Measurements from ENCODE around the gene ZNF516.

Gene ZNF516

GRCh38 chr18:76482267-76482666, 12.8 kb downstream of the ZNF516 start:
- ATAC-seq: no peak
- no peak for TF ChIP-seq TCF4 (CRISPR knock-in tag; IDR thresholded peaks at IDR 0.05; ENCODE audit: borderline replicate concordance)
- no peak for TF ChIP-seq SNAI2 (CRISPR knock-in tag; IDR thresholded peaks at IDR 0.05)
- TF ChIP-seq ZFP30 (CRISPR knock-in tag; IDR thresholded peaks at IDR 0.05): no peak
- TF ChIP-seq TOX (CRISPR knock-in tag; IDR thresholded peaks at IDR 0.05; ENCODE audit: borderline replicate concordance): no peak
- TF ChIP-seq RARB (CRISPR knock-in tag; IDR thresholded peaks at IDR 0.05): no peak
- no peak for TF ChIP-seq CREB5 (CRISPR knock-in tag; IDR thresholded peaks at IDR 0.05; ENCODE audit: low read depth)
- no peak for TF ChIP-seq ZNF70 (CRISPR knock-in tag; IDR thresholded peaks at IDR 0.05)
- TF ChIP-seq ARNTL (CRISPR knock-in tag; IDR thresholded peaks at IDR 0.05; ENCODE audit: borderline replicate concordance, low read depth): no peak
- no peak for TF ChIP-seq POU6F1 (CRISPR knock-in tag; IDR thresholded peaks at IDR 0.05; ENCODE audit: borderline replicate concordance, low read depth)
- no peak for TF ChIP-seq PPARA (CRISPR knock-in tag; IDR thresholded peaks at IDR 0.05; ENCODE audit: borderline replicate concordance)
- TF ChIP-seq ESRRG (CRISPR knock-in tag; IDR thresholded peaks at IDR 0.05): no peak
- TF ChIP-seq ZNF565 (CRISPR knock-in tag; conservative IDR thresholded peaks at IDR 0.05; ENCODE audit: low read depth): no peak
- TF ChIP-seq PATZ1 (CRISPR knock-in tag; IDR thresholded peaks at IDR 0.05; ENCODE audit: borderline replicate concordance): no peak
- TF ChIP-seq ISL1 (CRISPR knock-in tag; IDR thresholded peaks at IDR 0.05): no peak
- TF ChIP-seq CSRNP3 (CRISPR knock-in tag; IDR thresholded peaks at IDR 0.05): no peak
- no peak for TF ChIP-seq GLIS3 (CRISPR knock-in tag; IDR thresholded peaks at IDR 0.05)
- TF ChIP-seq TSHZ2 (CRISPR knock-in tag; IDR thresholded peaks at IDR 0.05): no peak

- no peak for ATAC-seq
- TF ChIP-seq SNAI2 (CRISPR knock-in tag; IDR thresholded peaks at IDR 0.05) (no peak), OSR1 (CRISPR knock-in tag; IDR thresholded peaks at IDR 0.05) (no peak), ZNF70 (CRISPR knock-in tag; IDR thresholded peaks at IDR 0.05) (no peak), POU6F1 (CRISPR knock-in tag; IDR thresholded peaks at IDR 0.05; ENCODE audit: borderline replicate concordance, low read depth) (no peak), ZFP30 (CRISPR knock-in tag; IDR thresholded peaks at IDR 0.05) (no peak), ZNF8 (CRISPR knock-in tag; IDR thresholded peaks at IDR 0.05) (no peak), ESRRG (CRISPR knock-in tag; IDR thresholded peaks at IDR 0.05) (no peak), ZFP3 (CRISPR knock-in tag; IDR thresholded peaks at IDR 0.05) (no peak), PPARA (CRISPR knock-in tag; IDR thresholded peaks at IDR 0.05; ENCODE audit: borderline replicate concordance) (no peak), ZNF565 (CRISPR knock-in tag; conservative IDR thresholded peaks at IDR 0.05; ENCODE audit: low read depth) (no peak), ISL1 (CRISPR knock-in tag; IDR thresholded peaks at IDR 0.05) (no peak), CSRNP3 (CRISPR knock-in tag; IDR thresholded peaks at IDR 0.05) (no peak), TOX (CRISPR knock-in tag; IDR thresholded peaks at IDR 0.05; ENCODE audit: borderline replicate concordance) (no peak), TSHZ2 (CRISPR knock-in tag; IDR thresholded peaks at IDR 0.05) (no peak), BACH2 (CRISPR knock-in tag; IDR thresholded peaks at IDR 0.05; ENCODE audit: borderline replicate concordance) (no peak), CSDC2 (CRISPR knock-in tag; IDR thresholded peaks at IDR 0.05) (no peak), CREB5 (CRISPR knock-in tag; IDR thresholded peaks at IDR 0.05; ENCODE audit: low read depth) (no peak)
Observed at GRCh38 chr18:76480913-76481312, 14.1 kb downstream of the ZNF516 start.
